Nephron (organoid): ENCODE measurements around the gene TCEAL4.
A peak's percentile ranks its signal among the peaks of the same experiment; 100 is the strongest.

Experiments
- H3K27ac Mint-ChIP-seq, 3 experiments: 2 replicates each; pipeline ENCODE4 v1.8.0; 2020; ENCODE audit warnings: mixed read lengths in 3 of 3, mild to moderate bottlenecking in 2 of 3, moderate library complexity in 1 of 3
- H3K27me3 Mint-ChIP-seq: 2 replicates; pipeline ENCODE4 v1.8.0; 2021; ENCODE audit warnings: low read depth, mild to moderate bottlenecking, moderate library complexity, mixed read lengths
- H3K36me3 Mint-ChIP-seq: 2 replicates; pipeline ENCODE4 v1.8.0; 2020; ENCODE audit warnings: low read depth, mixed read lengths
- H3K4me1 Mint-ChIP-seq: 2 replicates; pipeline ENCODE4 v1.8.0; 2020; ENCODE audit warnings: mixed read lengths
- H3K4me3 Mint-ChIP-seq, 3 experiments: 2 replicates each; pipeline ENCODE4 v1.8.0; 2020; ENCODE audit warnings: mild to moderate bottlenecking in 3 of 3, mixed read lengths in 3 of 3, moderate library complexity in 2 of 3
- H3K9me3 Mint-ChIP-seq: 2 replicates; pipeline ENCODE4 v1.8.0; 2020; ENCODE audit warnings: mixed read lengths
- TF ChIP-seq, protein P1 (sequence below), 3 experiments: fragments of 200-600 bp; sonication (generic); IDR thresholded peaks; one replicate each; pipeline ENCODE4 v1.5.0; 2021; ENCODE audit warnings: antibody characterized with exemption in 3 of 3; ENCODE audit not compliant: unreplicated experiment in 3 of 3

The TCEAL4 gene

DNA sequence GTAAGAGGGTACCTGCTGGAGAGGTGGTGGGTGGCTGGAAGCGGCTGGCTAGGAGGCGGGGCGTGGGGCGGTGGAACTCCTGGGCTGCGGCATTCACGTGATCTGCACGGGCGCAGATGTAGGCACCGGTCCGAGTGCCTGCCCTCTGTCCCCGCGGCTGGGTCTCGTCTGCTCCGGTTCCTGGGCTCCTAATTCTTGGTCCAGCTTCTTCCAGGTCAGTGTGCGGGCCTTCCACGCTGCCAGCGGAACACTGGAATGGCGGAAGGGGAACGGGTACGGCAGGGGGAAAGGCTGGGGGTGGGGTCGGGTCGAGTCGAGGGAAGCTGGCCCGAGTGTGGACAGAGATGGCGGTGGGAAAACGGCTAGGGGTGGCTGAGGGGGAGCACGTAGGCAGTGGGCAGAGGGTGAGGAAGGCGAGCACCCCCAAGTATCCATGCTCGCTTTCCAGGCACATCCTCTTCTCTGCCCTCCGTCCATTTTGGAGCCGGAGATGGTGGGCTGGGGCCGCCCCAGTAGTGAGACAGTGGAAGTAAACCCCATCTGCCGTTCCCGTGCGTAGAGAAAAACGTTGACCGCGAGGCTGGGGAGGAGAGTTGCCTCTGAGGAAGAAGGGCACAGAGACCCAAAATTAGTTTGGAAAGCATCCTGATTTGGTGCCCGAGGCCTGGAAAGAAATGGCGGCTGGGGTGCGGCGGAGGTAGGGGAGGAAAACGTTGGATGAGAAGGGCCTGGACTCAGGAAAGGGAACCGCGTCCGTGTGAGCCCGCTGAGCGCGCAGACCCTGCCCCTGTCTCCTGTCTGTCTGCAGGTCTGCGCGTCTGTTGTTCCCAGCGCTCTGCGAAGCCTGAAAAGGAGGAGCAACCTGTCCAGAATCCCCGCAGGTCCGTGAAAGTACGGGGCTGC is at the start of gene TCEAL4:
Gene TCEAL4, plus strand, starts transcription at position 105 of the 903 bp plus-strand sequence. CDS start 1,161 bp downstream, outside the sequence.
- Mint-ChIP-seq H3K4me3 (peak within 1 kb of the TSS; percentile 95 to 99 (median 96)), H3K27ac (peak within 1 kb of the TSS; percentile 95 to 97 (median 97)), H3K9me3 (peaks cover 10% of the 10 kb centered on the region), H3K4me1 (peaks cover 7% of the 10 kb centered on the region), H3K27me3 (no peaks in the 10 kb centered on the region), H3K36me3 (peaks cover 9% of the 10 kb centered on the region)
- TF ChIP-seq, protein P1, sequence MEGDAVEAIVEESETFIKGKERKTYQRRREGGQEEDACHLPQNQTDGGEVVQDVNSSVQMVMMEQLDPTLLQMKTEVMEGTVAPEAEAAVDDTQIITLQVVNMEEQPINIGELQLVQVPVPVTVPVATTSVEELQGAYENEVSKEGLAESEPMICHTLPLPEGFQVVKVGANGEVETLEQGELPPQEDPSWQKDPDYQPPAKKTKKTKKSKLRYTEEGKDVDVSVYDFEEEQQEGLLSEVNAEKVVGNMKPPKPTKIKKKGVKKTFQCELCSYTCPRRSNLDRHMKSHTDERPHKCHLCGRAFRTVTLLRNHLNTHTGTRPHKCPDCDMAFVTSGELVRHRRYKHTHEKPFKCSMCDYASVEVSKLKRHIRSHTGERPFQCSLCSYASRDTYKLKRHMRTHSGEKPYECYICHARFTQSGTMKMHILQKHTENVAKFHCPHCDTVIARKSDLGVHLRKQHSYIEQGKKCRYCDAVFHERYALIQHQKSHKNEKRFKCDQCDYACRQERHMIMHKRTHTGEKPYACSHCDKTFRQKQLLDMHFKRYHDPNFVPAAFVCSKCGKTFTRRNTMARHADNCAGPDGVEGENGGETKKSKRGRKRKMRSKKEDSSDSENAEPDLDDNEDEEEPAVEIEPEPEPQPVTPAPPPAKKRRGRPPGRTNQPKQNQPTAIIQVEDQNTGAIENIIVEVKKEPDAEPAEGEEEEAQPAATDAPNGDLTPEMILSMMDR (IDR thresholded peaks at IDR 0.05; ENCODE audit: unreplicated experiment in 3 of 3) = no peak

DNA sequence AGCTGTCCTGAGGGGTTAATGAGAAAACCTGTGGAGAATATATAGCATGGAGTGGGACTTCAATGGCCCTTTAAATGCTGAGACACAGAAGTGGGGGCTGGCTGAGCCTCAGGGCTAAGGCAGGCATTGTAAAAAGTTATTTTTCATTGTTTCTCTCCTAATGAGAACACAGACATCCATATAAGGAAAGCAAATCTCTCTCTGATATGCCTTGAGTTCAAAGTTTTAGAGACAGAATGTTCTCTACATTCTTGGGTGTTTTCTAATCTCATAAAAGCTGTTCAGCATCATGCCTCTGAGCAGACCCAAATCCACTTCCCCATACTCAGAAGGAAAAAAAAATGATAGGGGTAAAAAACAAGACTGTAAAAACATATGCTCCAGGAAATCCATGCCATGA is 49.2 kb upstream of the TCEAL4 start:
- TF ChIP-seq, protein P1 (IDR thresholded peaks at IDR 0.05; ENCODE audit: unreplicated experiment in 3 of 3) = no peak
- peak overlapping the region in 1 of 3 experiments; percentile 72 for H3K27ac Mint-ChIP-seq
- H3K9me3 Mint-ChIP-seq = no peaks in the 10 kb centered on the region
- H3K4me1 Mint-ChIP-seq = peaks cover 5% of the 10 kb centered on the region
- H3K27me3 Mint-ChIP-seq = no peaks in the 10 kb centered on the region
- H3K36me3 Mint-ChIP-seq = no peaks in the 10 kb centered on the region
- H3K4me3 Mint-ChIP-seq = no peak overlapping the region

DNA sequence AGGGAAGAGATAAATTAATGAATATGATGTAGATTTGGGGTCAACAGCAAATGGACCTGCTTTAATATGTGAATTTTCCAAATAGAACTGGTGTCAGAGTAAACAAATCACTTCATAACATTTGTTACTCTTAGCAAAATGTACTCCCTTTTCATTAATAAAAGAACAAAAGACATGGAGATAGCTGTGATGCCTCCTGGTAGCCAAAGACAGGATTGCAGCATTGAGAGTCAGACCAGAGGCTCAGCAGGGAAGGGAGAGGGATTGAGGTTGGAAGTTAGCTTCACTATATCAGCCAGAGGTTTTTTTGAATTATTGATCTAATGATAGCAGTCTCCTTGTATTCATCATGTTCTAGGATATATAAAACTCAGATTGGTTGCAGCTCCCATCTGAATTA is 48.6 kb upstream of the TCEAL4 start:
- TF ChIP-seq, protein P1 (IDR thresholded peaks at IDR 0.05; ENCODE audit: unreplicated experiment in 3 of 3) = no peak
- Mint-ChIP-seq H3K9me3 (no peaks in the 10 kb centered on the region), H3K4me1 (peaks cover 5% of the 10 kb centered on the region), H3K27ac (peak overlapping the region in 1 of 3 experiments; percentile 72), H3K27me3 (no peaks in the 10 kb centered on the region), H3K36me3 (no peaks in the 10 kb centered on the region), H3K4me3 (no peak overlapping the region)

DNA sequence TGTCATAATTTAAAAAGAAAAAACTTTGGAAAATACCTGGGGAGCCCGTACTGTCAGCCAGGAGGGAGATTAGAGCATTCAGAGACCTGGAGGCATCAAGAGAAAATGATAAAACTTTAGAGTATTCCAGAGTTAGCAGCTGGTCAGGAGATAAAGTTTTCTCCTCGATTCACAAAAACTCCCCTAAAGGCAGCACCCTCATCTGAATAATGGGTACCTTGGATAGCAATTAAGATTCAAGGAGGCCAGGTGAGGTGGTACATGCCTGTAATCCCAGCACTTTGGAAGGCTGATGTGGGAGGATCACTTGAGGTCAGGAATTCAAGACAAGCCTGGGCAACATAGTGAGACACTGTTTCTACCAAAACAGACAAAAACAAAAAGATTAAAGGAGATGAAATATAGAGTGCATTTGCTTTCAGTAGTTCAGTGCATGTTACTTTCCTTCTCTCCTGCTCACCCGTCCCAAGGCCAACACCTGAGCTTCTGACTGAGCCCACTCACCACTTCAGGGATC is 47.4 kb upstream of the TCEAL4 start:
- Mint-ChIP-seq H3K9me3 (no peaks in the 10 kb centered on the region), H3K36me3 (no peaks in the 10 kb centered on the region), H3K27me3 (no peaks in the 10 kb centered on the region), H3K4me3 (no peak overlapping the region), H3K4me1 (peaks cover 5% of the 10 kb centered on the region), H3K27ac (no peak overlapping the region)
- TF ChIP-seq, protein P1 (IDR thresholded peaks at IDR 0.05; ENCODE audit: unreplicated experiment in 3 of 3) = no peak

DNA sequence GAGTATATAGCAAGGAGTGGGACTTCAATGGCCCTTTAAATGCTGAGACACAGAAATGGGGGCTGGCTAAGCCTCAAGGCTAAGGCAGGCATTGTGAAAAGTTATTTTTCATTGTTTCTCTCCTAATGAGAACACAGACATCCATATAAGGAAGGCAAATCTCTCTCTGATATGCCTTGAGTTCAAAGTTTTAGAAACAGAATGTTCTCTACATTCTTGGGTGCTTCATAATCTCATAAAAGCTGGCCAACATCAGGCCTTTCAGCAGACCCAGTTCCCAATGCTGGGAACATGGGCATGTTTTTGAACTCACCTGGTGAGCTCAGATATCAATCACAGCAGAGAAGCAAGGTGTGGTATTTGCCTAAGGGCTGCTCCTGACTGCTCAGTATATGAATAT is 46.6 kb upstream of the TCEAL4 start:
- TF ChIP-seq, protein P1 (IDR thresholded peaks at IDR 0.05; ENCODE audit: unreplicated experiment in 3 of 3) = no peak
- H3K27ac Mint-ChIP-seq = no peak overlapping the region
- H3K4me3 Mint-ChIP-seq = no peak overlapping the region
- peaks cover under 1% of the 10 kb centered on the region for H3K4me1 Mint-ChIP-seq
- H3K9me3 Mint-ChIP-seq = no peaks in the 10 kb centered on the region
- no peaks in the 10 kb centered on the region for H3K27me3 Mint-ChIP-seq
- no peaks in the 10 kb centered on the region for H3K36me3 Mint-ChIP-seq
